Measurements from ENCODE around the gene NCKAP5L. TPM values are rescaled to one million over a fixed set of nuclear protein-coding genes. Genes with fewer than 3 reads are reported as not detected.

Gene NCKAP5L
- total and polyA plus RNA-seq, 2 experiments from 2014 or later = 10.2 to 37.0 TPM

DNA sequence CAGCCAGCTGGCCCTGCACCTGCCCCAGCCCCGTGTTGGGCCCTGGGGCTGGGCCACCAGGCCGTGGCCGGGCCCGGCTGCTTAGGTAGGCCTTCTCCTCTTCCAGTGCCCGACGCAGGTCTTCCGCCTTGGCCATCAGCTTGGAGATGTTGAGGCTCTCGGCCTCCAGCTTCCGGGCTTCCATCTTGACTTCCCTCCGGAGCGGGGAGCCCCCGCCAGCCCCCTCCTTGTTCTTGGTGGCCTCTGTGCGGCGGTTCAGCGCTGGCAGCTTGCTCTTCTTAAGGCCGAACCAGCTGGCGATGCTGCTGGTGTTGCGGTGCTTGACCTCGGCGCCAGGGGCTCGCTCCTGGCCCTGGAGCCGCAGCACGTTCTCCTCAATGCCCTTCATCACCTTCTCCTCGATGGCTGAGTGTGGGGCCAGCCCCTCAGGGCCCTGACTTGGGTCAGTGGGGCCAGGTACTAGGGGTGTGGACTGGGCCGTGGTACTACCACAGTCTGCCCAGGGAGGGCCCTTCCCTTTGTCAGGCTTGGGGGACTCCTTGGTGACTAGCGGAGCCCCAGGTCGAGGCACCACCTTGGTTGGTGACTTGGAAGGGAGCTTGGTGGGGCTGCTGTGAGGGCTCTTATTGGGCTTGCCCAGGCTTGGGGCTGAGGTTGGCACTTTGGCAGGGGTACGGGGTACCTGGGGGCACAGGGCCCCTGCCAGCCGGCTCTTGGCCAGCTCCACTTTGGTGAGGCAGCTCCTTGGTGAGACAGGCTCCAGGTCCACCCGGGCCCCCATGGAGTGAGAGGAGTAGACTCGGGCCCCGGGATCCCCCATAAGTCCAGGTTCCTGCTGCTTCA, 33.2 kb downstream of the NCKAP5L start:
- Histone ChIP-seq H3K4me2 (no peak overlapping the region), H3K9me2 (ENCODE audit: insufficient read depth) (no peaks in the 10 kb centered on the region), H3F3A (replicated peaks; ENCODE audit: low read depth) (no peaks in the 10 kb centered on the region), H3K4me1 (ENCODE audit: insufficient read depth) (peaks cover 9% of the 10 kb centered on the region; the same call in 1 of the 2 replicates), H3K27me3 (ENCODE audit: insufficient read depth) (no peaks in the 10 kb centered on the region), H2AFZ (no peak overlapping the region), H3K36me3 (ENCODE audit: insufficient read depth) (no peaks in the 10 kb centered on the region), H3K4me3 (no peak overlapping the region), H3K27ac (ENCODE audit: low read depth) (no peak overlapping the region), H4K20me1 (replicated peaks; ENCODE audit: insufficient read depth) (0 out of 2 replicates have a peak, but pooled peaks cover 3% of the 10 kb centered on the region), H3K79me2 (replicated peaks; ENCODE audit: insufficient read depth) (no peaks in the 10 kb centered on the region)
- H3K27ac Mint-ChIP-seq = no peak overlapping the region
- H3K4me1 Mint-ChIP-seq = peaks cover 14% of the 10 kb centered on the region
- H3K4me3 Mint-ChIP-seq = no peak overlapping the region
- H3K36me3 Mint-ChIP-seq (ENCODE audit: low read depth) = peaks cover 13% of the 10 kb centered on the region; the same call in 2 of the 3 replicates
- no peak for TF ChIP-seq STAT1 (IDR thresholded peaks at IDR 0.05; ENCODE audit: unreplicated experiment)
- TF ChIP-seq, protein P1, sequence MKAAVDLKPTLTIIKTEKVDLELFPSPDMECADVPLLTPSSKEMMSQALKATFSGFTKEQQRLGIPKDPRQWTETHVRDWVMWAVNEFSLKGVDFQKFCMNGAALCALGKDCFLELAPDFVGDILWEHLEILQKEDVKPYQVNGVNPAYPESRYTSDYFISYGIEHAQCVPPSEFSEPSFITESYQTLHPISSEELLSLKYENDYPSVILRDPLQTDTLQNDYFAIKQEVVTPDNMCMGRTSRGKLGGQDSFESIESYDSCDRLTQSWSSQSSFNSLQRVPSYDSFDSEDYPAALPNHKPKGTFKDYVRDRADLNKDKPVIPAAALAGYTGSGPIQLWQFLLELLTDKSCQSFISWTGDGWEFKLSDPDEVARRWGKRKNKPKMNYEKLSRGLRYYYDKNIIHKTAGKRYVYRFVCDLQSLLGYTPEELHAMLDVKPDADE (IDR thresholded peaks at IDR 0.05) = no peak
- no peak for TF ChIP-seq ZNF331 (CRISPR knock-in tag; IDR thresholded peaks at IDR 0.05; ENCODE audit: low read depth)
- TF ChIP-seq, protein P2, sequence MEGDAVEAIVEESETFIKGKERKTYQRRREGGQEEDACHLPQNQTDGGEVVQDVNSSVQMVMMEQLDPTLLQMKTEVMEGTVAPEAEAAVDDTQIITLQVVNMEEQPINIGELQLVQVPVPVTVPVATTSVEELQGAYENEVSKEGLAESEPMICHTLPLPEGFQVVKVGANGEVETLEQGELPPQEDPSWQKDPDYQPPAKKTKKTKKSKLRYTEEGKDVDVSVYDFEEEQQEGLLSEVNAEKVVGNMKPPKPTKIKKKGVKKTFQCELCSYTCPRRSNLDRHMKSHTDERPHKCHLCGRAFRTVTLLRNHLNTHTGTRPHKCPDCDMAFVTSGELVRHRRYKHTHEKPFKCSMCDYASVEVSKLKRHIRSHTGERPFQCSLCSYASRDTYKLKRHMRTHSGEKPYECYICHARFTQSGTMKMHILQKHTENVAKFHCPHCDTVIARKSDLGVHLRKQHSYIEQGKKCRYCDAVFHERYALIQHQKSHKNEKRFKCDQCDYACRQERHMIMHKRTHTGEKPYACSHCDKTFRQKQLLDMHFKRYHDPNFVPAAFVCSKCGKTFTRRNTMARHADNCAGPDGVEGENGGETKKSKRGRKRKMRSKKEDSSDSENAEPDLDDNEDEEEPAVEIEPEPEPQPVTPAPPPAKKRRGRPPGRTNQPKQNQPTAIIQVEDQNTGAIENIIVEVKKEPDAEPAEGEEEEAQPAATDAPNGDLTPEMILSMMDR (conservative IDR thresholded peaks at IDR 0.05; ENCODE audit: low read depth in 2 of 2) = no peak
- no peak for TF ChIP-seq POLR2AphosphoS5 (IDR thresholded peaks at IDR 0.05; ENCODE audit: low read depth)
- no peak for TF ChIP-seq JUNB (IDR thresholded peaks at IDR 0.05; ENCODE audit: unreplicated experiment)
- TF ChIP-seq NANOG (IDR thresholded peaks at IDR 0.05; ENCODE audit: borderline replicate concordance) = no peak
- no peak for TF ChIP-seq ZNF462 (CRISPR knock-in tag; IDR thresholded peaks at IDR 0.05)
- no peak for TF ChIP-seq ZNF114 (CRISPR knock-in tag; IDR thresholded peaks at IDR 0.05)
- TF ChIP-seq, protein P3, sequence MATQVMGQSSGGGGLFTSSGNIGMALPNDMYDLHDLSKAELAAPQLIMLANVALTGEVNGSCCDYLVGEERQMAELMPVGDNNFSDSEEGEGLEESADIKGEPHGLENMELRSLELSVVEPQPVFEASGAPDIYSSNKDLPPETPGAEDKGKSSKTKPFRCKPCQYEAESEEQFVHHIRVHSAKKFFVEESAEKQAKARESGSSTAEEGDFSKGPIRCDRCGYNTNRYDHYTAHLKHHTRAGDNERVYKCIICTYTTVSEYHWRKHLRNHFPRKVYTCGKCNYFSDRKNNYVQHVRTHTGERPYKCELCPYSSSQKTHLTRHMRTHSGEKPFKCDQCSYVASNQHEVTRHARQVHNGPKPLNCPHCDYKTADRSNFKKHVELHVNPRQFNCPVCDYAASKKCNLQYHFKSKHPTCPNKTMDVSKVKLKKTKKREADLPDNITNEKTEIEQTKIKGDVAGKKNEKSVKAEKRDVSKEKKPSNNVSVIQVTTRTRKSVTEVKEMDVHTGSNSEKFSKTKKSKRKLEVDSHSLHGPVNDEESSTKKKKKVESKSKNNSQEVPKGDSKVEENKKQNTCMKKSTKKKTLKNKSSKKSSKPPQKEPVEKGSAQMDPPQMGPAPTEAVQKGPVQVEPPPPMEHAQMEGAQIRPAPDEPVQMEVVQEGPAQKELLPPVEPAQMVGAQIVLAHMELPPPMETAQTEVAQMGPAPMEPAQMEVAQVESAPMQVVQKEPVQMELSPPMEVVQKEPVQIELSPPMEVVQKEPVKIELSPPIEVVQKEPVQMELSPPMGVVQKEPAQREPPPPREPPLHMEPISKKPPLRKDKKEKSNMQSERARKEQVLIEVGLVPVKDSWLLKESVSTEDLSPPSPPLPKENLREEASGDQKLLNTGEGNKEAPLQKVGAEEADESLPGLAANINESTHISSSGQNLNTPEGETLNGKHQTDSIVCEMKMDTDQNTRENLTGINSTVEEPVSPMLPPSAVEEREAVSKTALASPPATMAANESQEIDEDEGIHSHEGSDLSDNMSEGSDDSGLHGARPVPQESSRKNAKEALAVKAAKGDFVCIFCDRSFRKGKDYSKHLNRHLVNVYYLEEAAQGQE (IDR thresholded peaks at IDR 0.05; ENCODE audit: unreplicated experiment) = no peak
- TF ChIP-seq EZH2phosphoT487 (IDR thresholded peaks at IDR 0.05; ENCODE audit: unreplicated experiment) = no peak
- TF ChIP-seq CREB1 (CRISPR knock-in tag; IDR thresholded peaks at IDR 0.05; ENCODE audit: low read depth) = no peak
- TF ChIP-seq EZH2 (IDR thresholded peaks at IDR 0.05; ENCODE audit: low read depth, unreplicated experiment) = no peak
- DNase-seq (ENCODE audit: low spot score) (no peak), ATAC-seq (no peak)
- no peaks in the 10 kb centered on the region for H3K9me3 Mint-ChIP-seq
- peaks cover 14% of the 10 kb centered on the region for H3K27me3 Mint-ChIP-seq (ENCODE audit: insufficient read depth, low read depth, poor library complexity)

Data from GM23338 (cell line).